GM21786 (cell line): ENCODE results near the gene NEK6.

Experiments
- ATAC-seq: cut with Tn5 transposase; IDR thresholded peaks from one replicate; pipeline ENCODE4 v1.9.1; 2021; ENCODE audit not compliant: unreplicated experiment

NEK6 gene

DNA sequence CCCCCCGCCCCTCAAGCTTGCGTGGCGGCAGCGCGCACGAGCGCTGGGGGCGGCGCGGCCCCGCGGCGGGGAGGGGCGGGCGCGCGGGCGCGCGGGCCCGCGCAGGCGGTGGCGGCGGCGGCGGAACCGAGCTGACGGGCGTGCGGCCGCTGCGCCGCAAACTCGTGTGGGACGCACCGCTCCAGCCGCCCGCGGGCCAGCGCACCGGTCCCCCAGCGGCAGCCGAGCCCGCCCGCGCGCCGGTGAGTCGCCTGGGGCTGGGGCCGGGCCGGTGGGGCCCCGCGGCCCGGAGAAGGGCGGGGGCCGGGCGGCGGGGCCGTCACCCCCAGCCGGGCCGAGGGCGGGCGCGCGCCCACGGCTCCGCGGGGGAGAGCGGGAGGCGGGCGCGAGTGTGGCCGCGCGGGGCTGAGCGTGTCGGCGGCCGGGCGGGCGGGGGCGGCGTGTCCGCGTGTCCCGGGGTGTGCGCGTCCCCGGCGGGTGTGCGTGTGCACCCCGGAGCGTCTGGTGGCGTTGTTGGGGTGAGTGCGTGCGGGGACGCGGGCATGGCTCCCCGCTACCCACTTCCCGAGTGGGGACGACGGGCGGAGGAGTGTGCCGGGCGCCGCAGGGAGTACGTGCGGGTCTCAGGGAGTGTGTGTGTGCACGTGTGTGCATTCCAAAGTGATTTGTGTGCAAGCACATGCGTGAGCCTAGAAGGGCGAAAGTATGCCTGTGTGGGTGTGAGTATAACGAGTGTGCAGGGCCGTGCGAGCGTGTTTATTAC lies at the start of gene NEK6:
Gene NEK6 (plus strand): TSS at position 106 of the 763 bp plus-strand sequence. CDS start 44,016 bp downstream, outside the sequence.
- no peak for ATAC-seq

DNA sequence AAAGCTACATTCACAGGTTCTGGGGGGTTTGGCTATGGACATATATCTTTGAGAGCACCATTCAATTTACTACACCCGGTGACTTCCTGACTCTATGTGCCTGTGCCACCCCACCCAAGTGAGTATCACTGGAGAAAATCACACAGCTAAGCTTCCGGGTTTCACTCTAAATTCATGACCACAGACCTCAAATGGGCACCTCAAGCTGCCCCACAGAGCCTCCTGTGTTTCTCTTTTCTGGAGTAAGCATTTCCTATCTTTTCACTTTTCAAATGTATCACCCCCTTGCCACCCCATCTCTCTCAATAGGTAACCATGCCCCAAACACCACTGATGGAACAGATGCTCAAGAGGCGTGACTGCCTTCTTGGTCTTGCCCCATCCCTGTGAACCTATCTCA lies 49.2 kb upstream of the NEK6 start:
- peak; percentile 50 for ATAC-seq

DNA sequence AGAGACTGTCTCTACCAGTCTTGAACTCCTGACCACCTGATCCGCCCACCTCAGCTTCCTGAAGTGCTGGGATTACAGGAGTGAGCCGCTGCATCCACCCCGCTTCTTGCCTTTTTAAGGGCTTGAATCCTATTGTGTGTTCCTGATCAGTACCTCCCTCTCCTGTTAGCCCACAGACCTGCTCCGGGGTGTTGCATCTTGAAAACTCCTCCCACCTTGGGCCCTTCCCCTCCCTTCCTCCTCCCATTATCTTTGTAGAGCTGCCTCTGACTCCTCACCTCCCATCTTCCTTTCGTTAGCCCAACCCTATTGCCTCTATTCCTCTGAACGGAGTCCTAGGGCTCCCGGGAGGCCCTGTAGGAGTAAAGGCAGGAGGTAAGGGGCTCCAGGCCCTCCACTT lies 48.5 kb upstream of the NEK6 start:
- no peak for ATAC-seq

DNA sequence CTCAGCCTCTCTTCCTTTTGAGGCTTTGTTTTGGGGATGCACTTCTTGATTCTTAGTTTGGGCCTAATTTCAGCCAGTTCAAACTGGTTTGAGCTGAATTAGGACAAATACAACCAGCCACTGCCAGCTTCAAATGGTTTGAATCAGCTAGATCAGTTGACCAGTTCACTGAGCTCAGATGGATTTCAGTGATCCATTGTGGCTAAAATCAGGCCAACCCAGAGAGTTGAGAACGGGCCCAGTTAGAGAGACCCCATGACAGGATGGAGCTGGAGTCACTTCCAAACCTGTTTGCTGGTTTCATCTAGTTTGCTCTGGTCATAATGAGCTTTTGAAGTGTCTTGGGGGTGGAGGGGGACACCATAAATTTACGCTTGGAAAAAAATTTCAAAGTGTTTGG lies 48.0 kb upstream of the NEK6 start:
- ATAC-seq, result no peak

DNA sequence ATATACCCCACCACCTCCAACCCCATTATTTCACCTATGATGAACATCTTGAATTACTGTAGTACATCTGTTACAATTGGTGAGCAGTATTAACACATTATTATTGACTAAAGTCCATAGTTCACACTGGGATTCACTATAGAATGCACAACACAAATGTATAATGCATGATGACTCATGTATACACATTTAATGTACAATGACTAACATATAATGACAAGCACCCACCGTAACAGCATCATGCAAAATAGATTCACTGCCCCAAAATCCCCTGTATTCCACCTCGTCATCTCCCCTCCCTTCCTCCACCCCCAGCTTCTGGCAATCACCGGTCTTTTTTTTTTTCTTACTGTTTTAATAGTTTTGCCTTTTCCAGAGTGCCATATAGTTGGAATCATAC lies 47.1 kb upstream of the NEK6 start:
- ATAC-seq, result peak; percentile 52

DNA sequence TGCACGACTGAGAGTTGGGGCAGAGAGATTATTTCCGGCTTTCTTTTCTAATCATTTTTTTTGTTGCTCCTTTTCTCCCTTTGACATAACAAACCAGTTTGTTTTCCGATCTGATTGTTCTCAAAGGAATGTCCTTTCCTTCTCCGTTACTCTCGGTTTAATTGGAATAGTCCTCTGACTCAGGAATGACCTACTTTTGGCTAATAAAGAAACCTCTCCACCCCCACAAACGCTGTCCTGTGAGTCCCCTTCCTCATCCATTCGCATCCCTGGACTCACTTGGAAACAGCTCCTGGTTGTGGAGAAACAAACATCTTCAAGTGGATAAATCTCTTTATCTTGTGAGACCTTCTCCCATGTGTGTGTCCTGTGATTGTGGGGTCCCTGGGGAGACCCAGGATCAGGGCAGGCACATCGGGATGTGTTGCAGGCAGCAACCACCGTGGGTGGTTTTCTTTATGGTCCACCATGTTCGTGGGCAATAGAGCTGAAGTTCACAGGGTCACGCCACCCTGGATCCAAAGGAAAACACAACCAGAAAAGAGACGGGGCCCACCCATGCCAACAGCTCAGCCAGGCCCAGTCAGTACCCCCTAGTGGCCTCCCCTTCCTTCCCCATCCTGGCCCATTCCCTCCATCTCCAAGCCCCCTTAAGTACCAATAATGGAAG lies 45.2 kb upstream of the NEK6 start:
- no peak for ATAC-seq

DNA sequence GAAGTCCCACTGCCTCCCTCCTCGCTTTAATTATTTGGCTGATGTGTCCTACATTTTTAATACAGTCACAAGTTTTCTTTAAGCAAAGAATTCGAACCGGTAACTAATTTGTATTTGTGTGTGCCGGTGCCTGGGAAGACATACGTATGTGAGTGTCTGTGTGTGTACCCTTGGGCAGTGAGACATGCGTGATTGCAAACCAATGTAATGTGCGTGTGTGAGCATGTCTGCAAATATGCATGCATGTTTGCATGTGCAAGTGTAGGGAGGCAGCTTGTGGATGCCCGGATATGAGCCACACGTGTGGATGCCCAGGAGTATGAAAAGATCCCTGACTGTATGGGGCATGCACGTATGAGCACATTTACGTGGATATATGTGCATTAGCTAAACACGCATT lies 44.4 kb upstream of the NEK6 start:
- no peak for ATAC-seq

DNA sequence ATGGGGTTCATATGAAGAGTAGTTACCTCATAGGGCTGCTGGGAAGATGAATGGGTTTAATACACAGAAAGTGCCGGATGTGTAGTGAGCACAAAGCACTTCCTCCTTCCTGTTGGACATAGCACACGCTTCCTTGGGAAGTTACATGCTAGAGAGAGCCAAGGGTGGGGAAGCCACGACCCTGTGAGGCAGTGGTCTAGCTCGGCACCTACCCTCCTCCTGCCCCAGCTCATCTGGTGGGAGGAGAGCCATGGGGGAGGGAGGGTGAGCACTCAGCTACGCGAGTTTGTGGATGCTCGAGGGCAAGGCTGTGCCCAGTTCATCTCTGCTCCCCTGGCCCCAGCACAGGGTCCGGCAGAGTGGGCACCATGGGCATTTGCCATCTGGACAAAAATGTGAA lies 43.6 kb upstream of the NEK6 start:
- no peak for ATAC-seq

DNA sequence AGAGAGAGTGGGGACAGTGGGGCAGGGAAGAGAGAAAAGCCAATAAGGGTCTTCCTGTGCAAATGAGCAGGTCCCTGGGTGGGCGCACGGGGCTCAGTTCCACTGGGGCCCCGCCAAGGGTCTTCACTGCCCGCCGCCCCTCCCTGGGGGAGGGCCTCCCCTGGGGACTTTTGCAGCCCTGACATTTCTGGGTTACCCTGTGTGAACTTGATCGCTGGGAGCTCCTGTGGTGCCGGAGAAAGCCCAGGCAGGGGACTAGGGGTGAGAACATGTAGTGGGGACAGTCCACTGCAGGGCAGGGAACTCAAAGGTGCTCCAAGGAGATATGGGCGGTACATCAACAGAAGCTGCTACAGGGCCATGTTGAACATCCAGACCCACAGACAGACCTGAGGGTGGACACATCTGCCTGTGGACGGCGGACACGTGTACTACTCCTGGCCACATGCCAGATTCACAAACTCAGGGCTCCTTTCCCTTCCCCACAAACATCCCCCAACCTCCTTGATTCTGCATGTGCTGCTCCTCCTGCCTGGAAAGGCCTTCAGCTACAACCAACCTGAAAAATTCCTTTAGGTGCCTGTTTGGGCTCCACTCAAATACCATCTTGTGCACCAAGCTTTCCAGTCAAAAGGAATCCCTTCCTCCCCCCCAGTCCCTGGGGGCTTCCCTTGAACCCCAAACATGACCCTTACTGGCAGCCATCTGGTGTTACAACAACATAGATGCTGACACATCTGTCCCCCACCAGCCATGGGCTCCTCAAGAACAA lies 43.0 kb upstream of the NEK6 start:
- no peak for ATAC-seq

DNA sequence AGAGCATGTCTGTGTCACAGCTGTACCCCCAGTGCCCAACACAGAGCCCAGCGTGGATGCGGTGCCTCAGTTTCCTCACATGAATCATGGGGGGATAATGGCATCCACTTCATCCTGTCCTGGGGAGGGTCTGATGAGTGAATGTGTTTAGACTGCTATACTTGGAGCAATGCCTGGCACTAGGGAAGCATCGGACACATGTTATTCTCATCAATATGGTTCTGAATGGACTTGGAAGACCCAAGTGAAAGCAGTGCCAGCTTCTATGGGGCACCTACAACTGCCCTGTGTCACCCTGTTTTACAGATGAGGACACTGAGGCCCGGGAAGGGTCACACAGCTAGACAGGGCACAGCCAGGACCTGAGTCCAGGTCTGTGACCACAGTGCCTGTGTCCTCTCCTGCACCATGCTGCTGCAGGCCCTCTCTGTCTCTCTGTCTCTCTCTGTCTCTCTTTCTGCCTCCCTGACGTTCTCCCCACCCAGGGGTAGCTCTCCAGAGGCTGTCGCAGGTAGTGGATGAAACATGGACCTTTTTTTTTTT lies 42.3 kb upstream of the NEK6 start:
- no peak for ATAC-seq

DNA sequence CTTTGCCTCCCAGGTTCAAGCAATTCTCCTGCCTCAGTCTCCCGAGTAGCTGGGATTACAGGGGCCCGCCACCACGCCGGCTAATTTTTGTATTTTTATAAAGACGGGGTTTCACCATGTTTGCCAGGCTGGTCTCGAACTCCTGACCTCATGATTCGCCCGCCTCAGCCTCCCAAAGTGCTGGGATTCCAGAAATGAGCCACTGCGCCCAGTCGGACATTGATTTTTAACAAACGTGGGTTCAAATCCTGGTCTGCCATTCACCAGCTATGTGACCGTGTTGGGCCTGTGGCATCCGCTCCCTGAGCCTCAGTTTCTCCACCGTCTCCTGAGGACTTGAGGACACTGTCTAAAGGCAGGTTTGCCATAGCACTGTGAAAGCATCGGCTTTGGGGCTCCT lies 41.8 kb upstream of the NEK6 start:
- ATAC-seq, result no peak

DNA sequence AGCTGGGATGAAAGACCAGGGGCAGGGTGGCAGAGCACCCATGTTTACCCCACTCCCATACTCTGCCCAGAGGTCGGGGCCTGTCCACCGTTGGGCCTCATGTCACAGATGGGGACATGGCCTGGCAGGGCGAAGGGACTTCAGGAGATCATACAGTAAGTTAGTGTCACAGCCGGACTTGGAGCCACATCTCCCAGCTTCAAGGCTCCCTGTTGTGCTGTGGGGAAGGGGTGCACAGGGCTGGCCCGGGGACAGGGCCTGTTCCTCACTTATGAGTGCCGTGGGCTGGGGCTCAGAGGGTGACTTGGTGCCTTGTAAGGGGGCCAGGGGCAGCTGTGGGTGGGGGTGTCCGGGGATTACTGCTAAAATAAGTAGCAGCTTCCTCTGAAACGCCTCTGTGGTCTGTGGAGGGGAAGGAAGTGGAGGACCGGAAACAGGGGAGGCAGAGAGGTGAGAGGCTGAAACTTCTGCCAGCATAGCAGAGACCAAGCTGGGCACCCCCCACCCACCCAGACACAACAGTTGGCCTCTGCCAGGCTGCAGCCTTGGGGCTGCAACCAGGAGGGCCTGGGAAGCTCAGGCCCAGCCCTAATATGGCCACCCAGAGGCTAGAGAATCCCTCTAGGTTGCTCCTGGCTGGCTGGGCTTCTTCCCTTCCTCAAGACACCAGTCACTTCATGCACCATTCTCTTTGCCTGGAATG lies 41.1 kb upstream of the NEK6 start:
- ATAC-seq, result peak; percentile 29

DNA sequence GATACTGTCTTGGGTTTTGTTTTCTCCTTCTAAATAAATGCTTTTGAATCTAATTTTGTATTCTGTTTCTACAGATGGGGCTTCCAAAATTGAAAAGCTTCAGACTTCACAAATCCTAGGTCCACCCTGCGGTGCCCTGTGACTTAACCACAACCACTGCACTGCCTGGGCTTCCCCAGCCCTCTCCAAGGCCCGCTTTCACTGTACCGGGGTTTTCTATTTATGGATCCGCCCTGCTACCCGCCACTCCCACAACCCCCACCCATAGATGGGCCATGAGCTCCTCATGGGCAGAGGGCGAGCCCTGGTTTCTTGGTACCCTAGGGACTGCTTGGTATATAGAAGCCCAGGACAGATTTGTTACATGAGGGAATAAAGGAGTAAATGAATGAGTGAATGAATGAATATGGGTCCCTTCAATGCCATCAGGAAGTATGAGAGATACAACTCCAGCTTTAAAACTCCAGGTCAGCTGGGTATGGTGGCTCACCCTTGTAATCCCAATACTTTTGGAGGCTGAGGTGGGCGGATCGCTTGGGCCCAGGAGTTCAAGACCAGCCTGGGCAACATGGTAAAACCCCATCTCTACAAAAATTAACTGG lies 39.8 kb upstream of the NEK6 start:
- no peak for ATAC-seq

DNA sequence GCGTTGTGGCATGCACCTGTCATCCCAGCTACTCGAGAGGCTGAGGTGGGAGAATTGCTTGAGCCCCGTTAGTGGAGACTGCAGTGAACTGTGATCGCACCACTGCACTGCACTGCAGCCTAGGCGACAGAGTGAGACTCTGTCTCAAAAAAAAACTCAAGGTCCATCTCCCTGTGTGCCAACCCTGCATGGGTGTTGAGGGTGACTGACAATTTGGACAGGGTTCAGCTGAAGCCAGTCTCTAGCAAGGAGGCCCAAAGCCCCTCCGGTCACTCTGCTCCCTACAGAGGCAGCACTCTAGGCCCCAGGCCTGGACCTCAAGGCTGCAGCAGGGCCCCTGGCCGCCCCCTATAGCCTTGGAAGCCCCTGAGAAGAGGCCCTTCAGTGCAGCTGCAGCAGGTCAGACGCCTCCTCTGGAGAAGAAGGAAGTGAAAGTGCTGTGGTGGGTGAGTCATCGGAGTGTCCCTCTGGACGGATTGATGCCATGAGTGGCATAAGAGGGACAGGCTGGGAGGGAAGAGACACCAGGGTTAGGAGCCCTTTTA lies 39.2 kb upstream of the NEK6 start:
- peak; percentile 51 for ATAC-seq

DNA sequence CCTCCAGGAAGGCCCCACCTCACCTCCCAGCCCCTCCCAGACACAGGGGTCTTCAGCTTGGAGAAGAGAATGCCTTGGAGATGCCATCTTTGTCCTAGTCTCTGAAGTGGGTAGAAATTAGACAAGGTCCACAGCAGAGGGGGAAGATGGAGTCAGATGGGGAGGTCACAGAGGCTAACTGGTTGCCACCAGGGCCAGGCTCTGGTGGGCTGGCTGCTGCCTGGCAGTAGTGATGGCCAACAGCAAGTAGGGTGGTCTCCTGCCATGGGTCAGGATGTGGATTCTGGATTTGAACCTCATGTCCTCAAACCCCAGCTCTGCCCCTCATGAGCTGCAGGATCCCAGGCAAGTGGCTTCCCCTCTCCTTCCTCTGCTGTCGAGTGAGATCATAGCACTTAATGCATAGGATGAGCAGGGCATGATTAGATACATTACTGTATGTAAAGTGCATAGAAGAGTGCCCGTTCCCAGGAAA lies 38.7 kb upstream of the NEK6 start:
- no peak for ATAC-seq

DNA sequence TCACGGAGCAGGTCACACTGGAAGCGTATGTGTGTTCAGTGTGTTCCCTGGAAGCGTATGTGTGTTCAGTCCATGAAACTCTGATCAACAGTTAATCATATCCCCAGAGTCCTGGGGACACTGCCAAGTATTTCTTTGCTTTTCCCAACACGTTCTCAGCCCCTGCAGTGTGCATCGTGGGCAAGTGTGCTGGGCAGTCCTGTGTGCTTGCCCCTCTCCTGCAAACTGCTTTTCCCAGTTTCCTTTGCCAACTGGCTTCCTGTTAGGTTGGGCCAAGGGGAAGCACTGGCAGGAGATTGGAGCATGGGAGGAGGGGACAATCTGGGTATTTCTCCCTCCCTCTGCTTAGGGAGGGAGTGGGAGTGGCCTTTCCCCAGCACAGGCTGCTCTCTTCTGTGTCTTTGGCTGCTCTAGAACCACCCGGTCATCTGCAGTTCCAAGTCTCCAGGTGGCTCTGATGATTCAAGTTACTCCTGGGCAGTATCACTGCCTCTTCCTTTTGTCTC lies 36.8 kb upstream of the NEK6 start:
- no peak for ATAC-seq

DNA sequence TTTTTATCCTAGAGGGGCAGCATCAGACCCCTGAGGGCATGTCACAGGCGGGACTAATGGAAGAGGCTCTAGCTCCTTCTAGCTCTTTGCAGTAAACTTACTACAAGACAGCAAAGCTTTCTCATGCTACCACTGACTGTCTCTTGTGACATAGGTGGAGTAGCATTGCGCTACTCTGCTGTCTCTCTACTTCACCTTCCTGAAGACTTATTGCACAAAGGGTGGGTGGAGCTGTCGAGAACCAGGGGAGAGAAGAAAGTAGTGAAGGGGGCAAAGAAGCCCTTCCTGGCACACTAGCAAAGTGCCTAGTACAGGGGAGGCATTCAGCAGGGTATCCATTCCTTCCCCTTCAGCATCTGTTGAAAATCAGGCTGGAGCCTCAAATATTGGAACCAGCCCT lies 36.1 kb upstream of the NEK6 start:
- no peak for ATAC-seq

DNA sequence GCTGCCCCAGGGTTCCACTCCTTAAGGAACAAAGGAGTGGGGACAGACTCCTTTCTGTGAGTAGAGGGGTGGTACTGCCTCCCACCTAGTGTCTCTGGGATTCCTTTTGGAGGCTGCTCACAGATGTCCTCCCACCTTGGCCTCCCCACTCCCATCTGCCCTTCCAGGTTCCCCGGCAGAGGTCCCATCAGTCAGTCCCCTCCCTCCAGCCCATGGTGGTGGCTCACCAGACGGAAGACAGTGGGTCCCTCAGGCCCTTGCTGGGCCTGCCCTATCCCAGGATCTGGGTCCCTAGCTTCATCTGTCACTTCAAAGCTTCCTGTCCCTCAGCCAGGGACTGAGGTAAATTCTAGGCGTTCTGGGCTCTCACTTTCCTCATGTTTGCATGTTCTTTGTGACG lies 35.6 kb upstream of the NEK6 start:
- ATAC-seq, result no peak

DNA sequence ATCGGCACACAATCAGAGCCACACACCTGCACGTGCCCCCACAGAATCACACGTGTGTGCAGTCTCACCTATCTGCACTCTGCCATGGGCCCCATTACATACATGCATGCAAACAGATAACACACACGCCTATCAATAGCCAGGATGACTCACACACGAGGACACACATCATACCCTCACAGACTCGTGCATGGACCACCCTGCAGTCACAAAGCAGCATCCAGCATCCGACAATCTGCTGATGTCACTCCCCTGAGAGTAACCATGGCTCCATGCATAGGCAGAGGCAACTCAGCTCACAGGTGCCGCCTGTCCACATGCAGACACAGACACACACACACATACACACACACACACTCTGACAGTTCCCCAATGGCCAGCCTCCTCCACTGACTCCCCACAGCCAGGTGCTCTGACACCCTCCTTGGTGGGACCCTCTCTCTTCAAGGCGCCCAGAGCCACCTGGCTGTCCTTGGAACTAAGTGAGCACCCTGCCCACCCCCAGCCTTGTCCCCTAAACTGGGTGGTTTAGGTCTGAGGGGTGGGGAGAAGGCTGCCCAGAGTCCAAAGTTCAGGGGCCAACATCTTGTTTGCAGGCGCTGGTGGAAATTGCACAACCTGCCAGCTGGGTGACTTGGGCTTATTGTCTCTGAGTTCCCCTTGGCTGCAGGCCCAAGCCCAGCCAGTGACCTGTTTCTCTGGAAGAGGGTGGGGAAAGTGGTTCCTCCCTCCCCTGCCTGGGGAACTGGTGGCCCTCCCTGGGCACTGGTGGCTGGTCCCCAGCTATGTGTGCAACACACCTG lies 34.6 kb upstream of the NEK6 start:
- no peak for ATAC-seq
